Peyer's patch (tissue), 4 donors: ENCODE results near the gene TOP3B.

ENCODE experiments used
- CTCF ChIP-seq, 6 experiments: fragments of 450-650 bp in 4 of 6; fragments of 200-600 bp in 2 of 6; sonication (generic) in 1 of 6; IDR thresholded peaks; one replicate each; pipeline ENCODE4 v1.5.1; 2017 to 2019; ENCODE audit warnings: antibody characterized with exemption in 6 of 6, mild to moderate bottlenecking in 3 of 6, moderate library complexity in 1 of 6
- POLR2A ChIP-seq, 2 donors: fragments of 450-650 bp; IDR thresholded peaks; one replicate each; pipeline ENCODE4 v1.5.1; 2017; ENCODE audit warnings: antibody characterized with exemption in 2 of 2, mild to moderate bottlenecking in 2 of 2, moderate library complexity in 2 of 2

- TF ChIP-seq POLR2A (IDR thresholded peaks at IDR 0.05) (no peak), CTCF (IDR thresholded peaks at IDR 0.05) (no peak)
Measured at GRCh38 chr22:21949569-21949918, 33.0 kb downstream of the TOP3B start.
